Peyer's patch (tissue), 4 donors: ENCODE data around the gene CCDC196.

Experiments used
- CTCF ChIP-seq, 6 experiments: fragments of 450-650 bp in 4 of 6; fragments of 200-600 bp in 2 of 6; sonication (generic) in 1 of 6; IDR thresholded peaks; one replicate each; pipeline ENCODE4 v1.5.1; 2017 to 2019; ENCODE audit warnings: antibody characterized with exemption in 6 of 6, mild to moderate bottlenecking in 3 of 6, moderate library complexity in 1 of 6
- POLR2A ChIP-seq, 2 donors: fragments of 450-650 bp; IDR thresholded peaks; one replicate each; pipeline ENCODE4 v1.5.1; 2017; ENCODE audit warnings: antibody characterized with exemption in 2 of 2, mild to moderate bottlenecking in 2 of 2, moderate library complexity in 2 of 2

- TF ChIP-seq POLR2A (IDR thresholded peaks at IDR 0.05) (no peak), CTCF (IDR thresholded peaks at IDR 0.05) (no peak)
Observed at GRCh38 chr14:66503532-66503931, 17.4 kb downstream of the CCDC196 start.
